Upper lobe of left lung (tissue), 6 donors: Measurements from ENCODE around the gene ITPR2. TPM values are rescaled to one million over a fixed set of nuclear protein-coding genes. Genes with fewer than 3 reads are reported as not detected.
A peak's percentile ranks its signal among the peaks of the same experiment; 100 is the strongest.

Experiments used
- ATAC-seq, 2 donors: fragments of 200-7000 bp; cut with Tn5 transposase; one replicate each; pipeline ENCODE4 v1.9.1; 2022; ENCODE audit warnings: mild to moderate bottlenecking in 2 of 2, moderate library complexity in 2 of 2; ENCODE audit not compliant: low FRiP score in 2 of 2
- DNase-seq, 2 donors: peaks; one replicate each; pipeline ENCODE4 v3.0.0-alpha.2; 2019 to 2020
- H3K27ac ChIP-seq, 4 donors: fragments of 200-600 bp; sonication (generic); one replicate each; pipeline ENCODE4 v1.5.1; 2016 to 2019
- H3K27me3 ChIP-seq, 4 donors: fragments of 200-600 bp; sonication (generic); one replicate each; pipeline ENCODE4 v1.5.1; 2017 to 2019
- H3K36me3 ChIP-seq, 4 donors: fragments of 200-600 bp; sonication (generic); one replicate each; pipeline ENCODE4 v1.5.1; 2016 to 2019
- H3K4me1 ChIP-seq, 4 donors: fragments of 200-600 bp; sonication (generic); one replicate each; pipeline ENCODE4 v1.5.1; 2018 to 2019
- H3K4me3 ChIP-seq, 4 donors: fragments of 200-600 bp; sonication (generic); one replicate each; pipeline ENCODE4 v1.5.1; 2017 to 2019; ENCODE audit warnings: mild to moderate bottlenecking in 2 of 4, moderate library complexity in 1 of 4
- H3K9me3 ChIP-seq, 4 donors: fragments of 200-600 bp; sonication (generic); one replicate each; pipeline ENCODE4 v1.5.1; 2018 to 2019
- EP300 ChIP-seq, 4 donors: sonication (generic); formaldehyde crosslinking; IDR thresholded peaks; one replicate each; pipeline ENCODE4 v1.5.1; 2017; ENCODE audit warnings: antibody characterized with exemption in 4 of 4, control low read depth in 2 of 4
- POLR2A ChIP-seq, 4 donors: fragments of 450-650 bp; IDR thresholded peaks; one replicate each; pipeline ENCODE4 v1.5.1; 2016 to 2017; ENCODE audit warnings: antibody characterized with exemption in 4 of 4, mild to moderate bottlenecking in 2 of 4
- POLR2AphosphoS5 ChIP-seq, 2 donors: sonication (generic); formaldehyde crosslinking; IDR thresholded peaks; one replicate each; pipeline ENCODE4 v1.5.1; 2017; ENCODE audit warnings: antibody characterized with exemption in 2 of 2
- WGBS, 2 donors: methylation state at CpG; one replicate each; pipeline ENCODE4 v1.1.5; 2017 to 2018; 5-methylcytosine and 5-hydroxymethylcytosine counted together
- total RNA-seq, 6 donors: library from RNA; depleted of rRNA in 4 of 6; stranded (reverse); fragments of >200 nt in 4 of 6; gene quantifications; one replicate each; pipeline versions ENCODE4 v1.1.0 to v1.2.1, GENCODE V29; 2016 to 2021
- TF ChIP-seq, protein P1 (sequence below), 6 experiments: fragments of 450-650 bp in 4 of 6; fragments of 200-600 bp in 2 of 6; sonication (generic) in 2 of 6; IDR thresholded peaks; one replicate each; pipeline ENCODE4 v1.5.1; 2016 to 2019; ENCODE audit warnings: antibody characterized with exemption in 6 of 6
- donor health status: DM: no; HTN: no; CAD: no; lungs with moderate emphysema.
- donor health status: DM: no; HTN: yes; CAD: no; lungs with severe emphysema.

ITPR2 gene
- total RNA-seq, 6 donors from 2014 or later = 35.5 to 115 (median 45.0) TPM

DNA sequence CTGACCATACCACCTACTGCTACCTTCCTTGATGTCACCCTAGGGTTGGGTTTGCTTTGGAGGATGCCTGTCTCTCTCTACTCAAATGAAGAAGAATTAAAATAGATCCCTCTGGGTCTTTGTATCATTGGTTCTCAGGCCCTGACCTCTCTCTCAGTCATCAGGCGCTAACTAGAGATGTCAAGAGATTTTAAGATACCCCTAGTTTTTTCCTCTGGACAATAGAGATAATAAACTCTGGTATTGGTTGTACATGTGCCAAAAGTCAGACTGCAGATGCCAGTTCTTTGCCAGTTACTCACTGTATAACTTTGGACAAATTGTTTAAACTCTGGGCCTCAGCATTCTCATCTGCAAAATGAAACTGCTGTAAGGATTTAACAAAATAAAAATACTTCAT lies 31.5 kb downstream of the ITPR2 start:
- Histone ChIP-seq H3K4me3 (no peak overlapping the region), H3K27ac (no peak overlapping the region), H3K27me3 (no peaks in the 10 kb centered on the region), H3K4me1 (peaks cover 5 to 15% (median 13%) of the 10 kb centered on the region in 4 donors), H3K36me3 (no peaks in the 10 kb centered on the region), H3K9me3 (no peaks in the 10 kb centered on the region)
- WGBS, 2 donors = 100% methylated on average over 1 of the region's 1 CpG
- DNase-seq (no peak), ATAC-seq (no peak)
- TF ChIP-seq POLR2A (IDR thresholded peaks at IDR 0.05) = no peak
- no peak for TF ChIP-seq POLR2AphosphoS5 (IDR thresholded peaks at IDR 0.05)
- TF ChIP-seq, protein P1, sequence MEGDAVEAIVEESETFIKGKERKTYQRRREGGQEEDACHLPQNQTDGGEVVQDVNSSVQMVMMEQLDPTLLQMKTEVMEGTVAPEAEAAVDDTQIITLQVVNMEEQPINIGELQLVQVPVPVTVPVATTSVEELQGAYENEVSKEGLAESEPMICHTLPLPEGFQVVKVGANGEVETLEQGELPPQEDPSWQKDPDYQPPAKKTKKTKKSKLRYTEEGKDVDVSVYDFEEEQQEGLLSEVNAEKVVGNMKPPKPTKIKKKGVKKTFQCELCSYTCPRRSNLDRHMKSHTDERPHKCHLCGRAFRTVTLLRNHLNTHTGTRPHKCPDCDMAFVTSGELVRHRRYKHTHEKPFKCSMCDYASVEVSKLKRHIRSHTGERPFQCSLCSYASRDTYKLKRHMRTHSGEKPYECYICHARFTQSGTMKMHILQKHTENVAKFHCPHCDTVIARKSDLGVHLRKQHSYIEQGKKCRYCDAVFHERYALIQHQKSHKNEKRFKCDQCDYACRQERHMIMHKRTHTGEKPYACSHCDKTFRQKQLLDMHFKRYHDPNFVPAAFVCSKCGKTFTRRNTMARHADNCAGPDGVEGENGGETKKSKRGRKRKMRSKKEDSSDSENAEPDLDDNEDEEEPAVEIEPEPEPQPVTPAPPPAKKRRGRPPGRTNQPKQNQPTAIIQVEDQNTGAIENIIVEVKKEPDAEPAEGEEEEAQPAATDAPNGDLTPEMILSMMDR (IDR thresholded peaks at IDR 0.05) = no peak

DNA sequence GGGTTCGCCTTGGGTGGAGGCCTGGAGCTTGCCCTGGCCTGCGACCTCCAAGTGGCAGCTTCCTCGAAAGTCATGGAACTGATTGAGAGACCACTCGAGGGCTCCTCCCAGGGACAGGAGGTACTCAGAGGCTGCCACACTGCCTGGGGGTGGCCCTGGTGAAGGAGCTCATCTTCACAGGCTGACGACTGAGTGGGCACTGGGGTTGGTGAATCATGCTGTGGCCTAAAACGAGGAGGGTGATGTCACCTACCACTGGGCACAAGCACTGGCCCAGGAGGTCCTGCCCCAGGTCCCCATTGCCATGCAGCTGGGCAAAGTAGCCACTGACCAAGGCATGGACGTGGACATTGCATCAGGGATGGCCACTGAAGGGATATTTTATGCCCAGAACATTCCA lies 32.1 kb downstream of the ITPR2 start:
- WGBS, 2 donors = 91 to 98% methylated on average over 6 to 7 of the region's 7 CpGs
- H3K27ac ChIP-seq = no peak overlapping the region
- no peaks in the 10 kb centered on the region for H3K27me3 ChIP-seq
- H3K36me3 ChIP-seq = no peaks in the 10 kb centered on the region
- DNase-seq (peak in 1 of 2 donors; percentile 27), ATAC-seq (no peak)
- H3K4me1 ChIP-seq = peaks cover 5 to 15% (median 13%) of the 10 kb centered on the region in 4 donors
- H3K4me3 ChIP-seq = no peak overlapping the region
- TF ChIP-seq POLR2AphosphoS5 (IDR thresholded peaks at IDR 0.05) = no peak
- TF ChIP-seq, protein P1 (IDR thresholded peaks at IDR 0.05) = no peak
- TF ChIP-seq EP300 (IDR thresholded peaks at IDR 0.05) = no peak
- TF ChIP-seq POLR2A (IDR thresholded peaks at IDR 0.05) = no peak
- H3K9me3 ChIP-seq = no peaks in the 10 kb centered on the region

DNA sequence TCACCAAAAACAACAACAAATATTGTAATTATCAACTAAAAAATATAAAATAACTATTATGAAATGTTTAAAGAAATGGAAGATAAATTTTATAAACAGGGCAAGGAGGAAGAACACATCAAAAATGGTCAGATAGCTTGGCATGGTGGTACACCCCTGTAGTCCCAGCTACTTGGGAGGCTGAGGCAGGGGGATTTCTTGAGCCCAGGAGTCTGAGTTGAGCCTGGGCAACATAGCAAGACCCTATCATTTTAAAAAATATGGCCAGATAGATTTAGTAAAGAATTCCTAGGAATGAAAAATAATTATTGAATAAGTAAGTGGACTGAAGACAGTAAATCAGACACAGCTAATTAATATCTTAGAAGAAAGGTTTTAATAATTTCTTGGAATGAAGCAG lies 32.6 kb downstream of the ITPR2 start:
- DNase-seq (no peak), ATAC-seq (no peak)
- Histone ChIP-seq H3K4me3 (no peak overlapping the region), H3K36me3 (no peaks in the 10 kb centered on the region), H3K9me3 (no peaks in the 10 kb centered on the region), H3K4me1 (peaks cover 5 to 15% (median 13%) of the 10 kb centered on the region in 4 donors), H3K27ac (no peak overlapping the region), H3K27me3 (no peaks in the 10 kb centered on the region)
- TF ChIP-seq, protein P1 (IDR thresholded peaks at IDR 0.05) = no peak
- no peak for TF ChIP-seq EP300 (IDR thresholded peaks at IDR 0.05)
- TF ChIP-seq POLR2AphosphoS5 (IDR thresholded peaks at IDR 0.05) = no peak
- TF ChIP-seq POLR2A (IDR thresholded peaks at IDR 0.05) = no peak

DNA sequence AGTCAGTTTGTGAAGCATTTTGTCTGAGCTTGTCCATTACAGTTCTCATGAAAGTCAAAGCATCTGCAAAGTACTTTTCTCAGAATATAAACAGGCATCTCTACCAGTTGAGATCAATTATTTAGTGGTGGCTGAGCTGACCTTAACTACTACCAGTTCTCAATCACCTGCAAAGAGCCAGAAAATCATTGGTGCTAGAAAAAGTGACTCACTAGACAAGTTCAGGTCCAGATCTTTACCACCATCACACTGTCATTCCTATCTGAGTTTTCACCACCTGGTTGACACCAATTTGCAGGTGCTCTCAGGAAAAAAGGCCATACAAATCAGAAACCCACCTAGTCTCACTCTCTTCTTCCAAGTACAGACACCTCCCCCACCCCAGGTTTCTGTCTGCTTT lies 33.3 kb downstream of the ITPR2 start:
- H3K36me3 ChIP-seq = no peaks in the 10 kb centered on the region
- ATAC-seq = no peak

DNA sequence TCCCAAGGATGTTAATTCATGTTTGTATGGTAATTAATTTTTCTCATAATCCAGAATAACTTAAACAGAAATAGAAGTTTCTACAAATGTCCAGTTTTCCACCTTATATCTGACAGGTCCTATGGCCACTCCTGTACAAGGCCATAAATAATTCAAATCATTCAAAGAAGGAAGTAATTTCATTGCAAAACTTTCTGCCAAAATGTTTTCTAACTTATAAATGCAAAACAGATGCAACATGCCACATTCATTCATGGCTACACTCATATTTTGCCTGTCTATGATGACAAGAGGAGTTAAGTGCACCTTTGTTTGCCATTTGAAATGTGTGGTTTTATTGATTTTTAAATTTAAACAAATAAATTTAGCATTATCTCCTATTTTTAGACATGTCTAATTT lies 34.4 kb downstream of the ITPR2 start:
- Histone ChIP-seq H3K27ac (no peak overlapping the region), H3K9me3 (no peaks in the 10 kb centered on the region), H3K4me1 (peaks cover 5 to 13% (median 8%) of the 10 kb centered on the region in 4 donors), H3K27me3 (no peaks in the 10 kb centered on the region), H3K4me3 (no peak overlapping the region), H3K36me3 (no peaks in the 10 kb centered on the region)
- DNase-seq (no peak), ATAC-seq (no peak)
- TF ChIP-seq POLR2AphosphoS5 (IDR thresholded peaks at IDR 0.05) = no peak
- no peak for TF ChIP-seq EP300 (IDR thresholded peaks at IDR 0.05)
- TF ChIP-seq, protein P1 (IDR thresholded peaks at IDR 0.05) = no peak

More for the DNA sequence above, 33.3 kb downstream of the ITPR2 start:
- Histone ChIP-seq H3K4me1 (peaks cover 5 to 15% (median 13%) of the 10 kb centered on the region in 4 donors), H3K27me3 (no peaks in the 10 kb centered on the region), H3K27ac (no peak overlapping the region), H3K9me3 (no peaks in the 10 kb centered on the region), H3K4me3 (no peak overlapping the region)
- no peak for DNase-seq
- no peak for TF ChIP-seq EP300 (IDR thresholded peaks at IDR 0.05)
